ENCODE results near the gene ZNF423. TPM values are rescaled to one million over a fixed set of nuclear protein-coding genes. Genes with fewer than 3 reads are reported as not detected.

The ZNF423 gene
- polyA plus RNA-seq, 1 donor from 2014 or later: 4.5 TPM

GRCh38 chr16:49596068-49596467 lies 259.8 kb downstream of the ZNF423 start:
- TF ChIP-seq RAD21 (conservative IDR thresholded peaks at IDR 0.05) (no peak), TAF1 (IDR thresholded peaks at IDR 0.05; ENCODE audit: low read depth) (no peak), CTCF (IDR thresholded peaks at IDR 0.05; ENCODE audit: poor library complexity, severe bottlenecking) (no peak), SMC3 (conservative IDR thresholded peaks at IDR 0.05; ENCODE audit: poor library complexity) (no peak), POLR2AphosphoS5 (IDR thresholded peaks at IDR 0.05) (no peak), EZH2 (IDR thresholded peaks at IDR 0.05; ENCODE audit: borderline replicate concordance, insufficient read depth, low read length, poor library complexity, severe bottlenecking) (no peak), EP300 (conservative IDR thresholded peaks at IDR 0.05; ENCODE audit: poor library complexity, severe bottlenecking) (no peak), REST (IDR thresholded peaks at IDR 0.05; ENCODE audit: borderline replicate concordance) (no peak), MXI1 (conservative IDR thresholded peaks at IDR 0.05; ENCODE audit: poor library complexity, severe bottlenecking) (no peak)
- peak overlapping the region; percentile 25 for H3K4me3 ChIP-seq (ENCODE audit: low read length)
- no peak overlapping the region for H2AFZ ChIP-seq (ENCODE audit: low read depth, low read length)
- H3K9ac ChIP-seq (ENCODE audit: low read length): peak overlapping the region; percentile 18
- no peaks in the 10 kb centered on the region for H4K20me1 ChIP-seq (ENCODE audit: insufficient read depth)
- peaks cover 7% of the 10 kb centered on the region for H3K79me2 ChIP-seq (replicated peaks; ENCODE audit: insufficient read depth, low read length)
- no peaks in the 10 kb centered on the region for H3K36me3 ChIP-seq (ENCODE audit: insufficient read depth, low read length)
- H3K27me3 ChIP-seq (ENCODE audit: insufficient read depth, low read depth, low read length): no peaks in the 10 kb centered on the region
- H3K4me2 ChIP-seq (ENCODE audit: low read length): peak overlapping the region; percentile 5
- H3F3A ChIP-seq (ENCODE audit: insufficient read depth, low read length, poor library complexity, severe bottlenecking): no peaks in the 10 kb centered on the region
- H3K9me2 ChIP-seq (ENCODE audit: insufficient read depth, low read length): no peaks in the 10 kb centered on the region
- H3K27ac ChIP-seq (ENCODE audit: low read length): peak overlapping the region; percentile 32
- no peaks in the 10 kb centered on the region for H3K9me3 ChIP-seq (ENCODE audit: low read length)

DNA sequence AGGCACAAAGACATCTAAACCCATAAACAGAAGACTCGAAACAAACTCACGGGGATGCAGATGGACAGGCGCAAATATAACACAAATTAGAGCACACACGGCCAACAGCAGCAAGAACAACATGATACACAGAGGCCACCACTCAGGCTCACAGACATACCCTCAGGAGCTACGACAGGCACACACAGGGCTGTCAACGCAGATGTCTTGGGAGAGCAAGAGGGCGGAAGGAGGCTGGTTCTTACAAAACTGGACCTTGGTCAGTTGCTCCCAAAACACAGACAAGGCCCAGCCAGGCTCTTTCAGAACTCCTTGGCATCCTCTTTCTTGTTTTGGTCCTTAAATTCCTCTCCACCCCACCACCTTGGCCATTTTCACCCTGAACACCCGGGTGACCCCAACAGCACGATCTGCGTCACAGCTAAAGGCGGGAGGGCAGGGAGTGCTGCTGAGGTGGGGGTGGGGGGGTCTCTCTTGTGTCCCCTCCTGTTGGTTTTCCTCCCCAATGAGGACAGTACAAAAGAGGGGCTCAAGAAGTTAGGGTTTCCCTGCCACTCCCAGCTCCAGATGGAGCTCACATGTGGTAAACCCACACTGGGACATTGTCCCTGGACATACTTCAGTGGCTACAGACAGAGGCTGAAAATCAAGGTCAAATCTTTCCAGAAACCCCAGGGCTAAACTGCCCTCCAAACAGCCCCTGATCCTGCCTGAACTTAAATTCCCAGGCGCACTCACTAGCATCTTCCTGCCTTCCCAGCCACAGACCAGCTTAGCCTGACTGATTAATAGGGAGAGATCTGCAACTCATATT lies 261.0 kb downstream of the ZNF423 start:
- no peak overlapping the region for H3K27ac ChIP-seq (ENCODE audit: low read length)
- TF ChIP-seq MXI1 (conservative IDR thresholded peaks at IDR 0.05; ENCODE audit: poor library complexity, severe bottlenecking) (no peak), CTCF (IDR thresholded peaks at IDR 0.05; ENCODE audit: poor library complexity, severe bottlenecking) (no peak), POLR2AphosphoS5 (IDR thresholded peaks at IDR 0.05) (no peak), REST (IDR thresholded peaks at IDR 0.05; ENCODE audit: borderline replicate concordance) (no peak), RAD21 (conservative IDR thresholded peaks at IDR 0.05) (no peak)
- H3K27me3 ChIP-seq (ENCODE audit: insufficient read depth, low read depth, low read length): no peaks in the 10 kb centered on the region
- H3F3A ChIP-seq (ENCODE audit: insufficient read depth, low read length, poor library complexity, severe bottlenecking): no peaks in the 10 kb centered on the region
- H3K79me2 ChIP-seq (replicated peaks; ENCODE audit: insufficient read depth, low read length): peaks cover 7% of the 10 kb centered on the region
- no peak overlapping the region for H3K4me2 ChIP-seq (ENCODE audit: low read length)
- no peaks in the 10 kb centered on the region for H3K9me3 ChIP-seq (ENCODE audit: low read length)
- H3K9ac ChIP-seq (ENCODE audit: low read length): no peak overlapping the region
- no peak overlapping the region for H3K4me3 ChIP-seq (ENCODE audit: low read length)
- H3K36me3 ChIP-seq (ENCODE audit: insufficient read depth, low read length): no peaks in the 10 kb centered on the region
- no peaks in the 10 kb centered on the region for H4K20me1 ChIP-seq (ENCODE audit: insufficient read depth)
- H3K9me2 ChIP-seq (ENCODE audit: insufficient read depth, low read length): no peaks in the 10 kb centered on the region
- no peak overlapping the region for H2AFZ ChIP-seq (ENCODE audit: low read depth, low read length)
